ENCODE results near the gene FAM111A.

FAM111A gene

GRCh38 chr11:59186130-59186594 is 43.5 kb downstream of the FAM111A start:
- peak; percentile 77 for DNase-seq (ENCODE audit: low spot score)
- TF ChIP-seq, protein P1, sequence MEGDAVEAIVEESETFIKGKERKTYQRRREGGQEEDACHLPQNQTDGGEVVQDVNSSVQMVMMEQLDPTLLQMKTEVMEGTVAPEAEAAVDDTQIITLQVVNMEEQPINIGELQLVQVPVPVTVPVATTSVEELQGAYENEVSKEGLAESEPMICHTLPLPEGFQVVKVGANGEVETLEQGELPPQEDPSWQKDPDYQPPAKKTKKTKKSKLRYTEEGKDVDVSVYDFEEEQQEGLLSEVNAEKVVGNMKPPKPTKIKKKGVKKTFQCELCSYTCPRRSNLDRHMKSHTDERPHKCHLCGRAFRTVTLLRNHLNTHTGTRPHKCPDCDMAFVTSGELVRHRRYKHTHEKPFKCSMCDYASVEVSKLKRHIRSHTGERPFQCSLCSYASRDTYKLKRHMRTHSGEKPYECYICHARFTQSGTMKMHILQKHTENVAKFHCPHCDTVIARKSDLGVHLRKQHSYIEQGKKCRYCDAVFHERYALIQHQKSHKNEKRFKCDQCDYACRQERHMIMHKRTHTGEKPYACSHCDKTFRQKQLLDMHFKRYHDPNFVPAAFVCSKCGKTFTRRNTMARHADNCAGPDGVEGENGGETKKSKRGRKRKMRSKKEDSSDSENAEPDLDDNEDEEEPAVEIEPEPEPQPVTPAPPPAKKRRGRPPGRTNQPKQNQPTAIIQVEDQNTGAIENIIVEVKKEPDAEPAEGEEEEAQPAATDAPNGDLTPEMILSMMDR (IDR thresholded peaks at IDR 0.05; ENCODE audit: extremely low read depth, insufficient read depth, missing control alignments) = peak; percentile 85
- in situ Hi-C loops (cut with MboI; ENCODE audit: low pct_unique_long_range_greater_than_20kb, low sequenced_read_pairs, unreplicated experiment) = no loop called here

DNA sequence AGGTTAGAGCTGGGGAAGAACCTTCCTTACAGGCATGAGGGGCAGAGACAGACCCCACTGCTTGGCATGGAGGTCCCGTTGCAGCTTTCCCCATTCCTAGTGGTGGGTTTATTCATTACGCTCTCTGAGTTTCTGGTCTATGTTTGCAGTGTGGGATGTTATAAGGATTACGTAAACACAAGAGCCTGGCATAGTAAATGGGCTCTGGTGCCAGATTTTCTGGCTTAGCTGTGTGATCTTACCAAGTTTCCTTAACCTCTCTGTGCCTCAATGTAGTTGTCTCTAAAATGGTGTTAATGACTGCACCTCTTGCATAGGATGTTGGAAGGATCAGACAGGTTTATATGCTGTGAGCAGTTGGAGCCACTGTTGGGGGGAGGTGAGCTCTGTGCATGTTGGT is 44.4 kb downstream of the FAM111A start:
- no peak for DNase-seq (ENCODE audit: low spot score)
- in situ Hi-C loops (cut with MboI; ENCODE audit: low pct_unique_long_range_greater_than_20kb, low sequenced_read_pairs, unreplicated experiment) = no loop called here
- TF ChIP-seq, protein P1 (IDR thresholded peaks at IDR 0.05; ENCODE audit: extremely low read depth, insufficient read depth, missing control alignments) = no peak

- DNase-seq (ENCODE audit: low spot score) = no peak
- TF ChIP-seq, protein P1 (IDR thresholded peaks at IDR 0.05; ENCODE audit: extremely low read depth, insufficient read depth, missing control alignments) = no peak
- in situ Hi-C loops (cut with MboI; ENCODE audit: low pct_unique_long_range_greater_than_20kb, low sequenced_read_pairs, unreplicated experiment) = no loop called here
These were observed 44.9 kb downstream of the FAM111A start for GRCh38 chr11:59187587-59187986.

DNA sequence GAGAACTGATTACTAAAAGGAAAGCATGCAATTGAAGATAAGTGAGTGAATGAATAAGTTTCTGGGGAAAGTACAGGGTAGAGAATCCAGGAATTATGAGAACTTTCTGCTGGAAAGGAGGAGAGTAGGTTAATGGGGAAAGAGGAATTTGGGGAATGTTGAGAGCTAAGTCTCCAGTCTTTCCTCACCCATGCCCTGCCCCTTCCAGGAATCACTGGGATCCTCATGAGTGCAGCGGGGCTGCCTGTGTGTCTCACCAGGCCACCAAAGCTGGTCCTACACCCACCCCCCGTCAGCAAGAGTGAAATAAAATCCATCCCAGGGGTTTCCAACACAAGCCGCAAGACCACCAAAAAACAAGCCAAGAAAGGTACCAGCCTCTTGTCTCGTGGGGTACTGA is 46.3 kb downstream of the FAM111A start:
- no peak for DNase-seq (ENCODE audit: low spot score)
- TF ChIP-seq, protein P1 (IDR thresholded peaks at IDR 0.05; ENCODE audit: extremely low read depth, insufficient read depth, missing control alignments) = no peak
- in situ Hi-C loops (cut with MboI; ENCODE audit: low pct_unique_long_range_greater_than_20kb, low sequenced_read_pairs, unreplicated experiment) = no loop called here

DNA sequence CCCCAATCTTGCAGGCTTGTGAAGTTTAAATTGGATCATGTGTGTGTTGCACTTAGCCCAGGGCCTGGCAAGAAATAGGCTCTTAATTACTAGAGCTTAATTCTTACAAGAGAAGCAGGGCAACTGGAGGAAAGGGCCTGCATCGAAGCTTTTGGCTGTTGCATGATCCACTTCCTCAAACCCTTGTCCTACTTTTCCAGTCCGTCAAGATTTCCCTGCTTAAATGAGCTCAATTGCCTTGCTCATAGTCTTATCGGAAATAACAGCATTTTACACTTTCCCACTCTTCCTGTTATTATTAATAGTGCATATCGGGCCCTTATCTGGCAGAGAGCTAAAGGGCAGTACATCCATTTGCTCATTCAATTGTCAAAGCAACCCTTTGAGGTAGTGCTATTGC is 47.3 kb downstream of the FAM111A start:
- DNase-seq (ENCODE audit: low spot score) = no peak
- in situ Hi-C loops (cut with MboI; ENCODE audit: low pct_unique_long_range_greater_than_20kb, low sequenced_read_pairs, unreplicated experiment) = no loop called here
- TF ChIP-seq, protein P1 (IDR thresholded peaks at IDR 0.05; ENCODE audit: extremely low read depth, insufficient read depth, missing control alignments) = no peak

- in situ Hi-C loops (cut with MboI; ENCODE audit: low pct_unique_long_range_greater_than_20kb, low sequenced_read_pairs, unreplicated experiment) = no loop called here
- no peak for DNase-seq (ENCODE audit: low spot score)
- TF ChIP-seq, protein P1 (IDR thresholded peaks at IDR 0.05; ENCODE audit: extremely low read depth, insufficient read depth, missing control alignments) = no peak
These were observed 48.4 kb downstream of the FAM111A start for GRCh38 chr11:59191095-59191494.

GRCh38 chr11:59191890-59192289 is 49.2 kb downstream of the FAM111A start:
- no peak for DNase-seq (ENCODE audit: low spot score)
- TF ChIP-seq, protein P1 (IDR thresholded peaks at IDR 0.05; ENCODE audit: extremely low read depth, insufficient read depth, missing control alignments) = no peak
- in situ Hi-C loops (cut with MboI; ENCODE audit: low pct_unique_long_range_greater_than_20kb, low sequenced_read_pairs, unreplicated experiment) = no loop called here
